GM21447 (cell line): ENCODE data around the gene CAPN9.

Experiments
- ATAC-seq: cut with Tn5 transposase; IDR thresholded peaks from one replicate; pipeline ENCODE4 v1.9.1; 2021; ENCODE audit not compliant: unreplicated experiment

Gene CAPN9

GRCh38 chr1:230768903-230769570 lies 21.8 kb downstream of the CAPN9 start:
- ATAC-seq: no peak

DNA sequence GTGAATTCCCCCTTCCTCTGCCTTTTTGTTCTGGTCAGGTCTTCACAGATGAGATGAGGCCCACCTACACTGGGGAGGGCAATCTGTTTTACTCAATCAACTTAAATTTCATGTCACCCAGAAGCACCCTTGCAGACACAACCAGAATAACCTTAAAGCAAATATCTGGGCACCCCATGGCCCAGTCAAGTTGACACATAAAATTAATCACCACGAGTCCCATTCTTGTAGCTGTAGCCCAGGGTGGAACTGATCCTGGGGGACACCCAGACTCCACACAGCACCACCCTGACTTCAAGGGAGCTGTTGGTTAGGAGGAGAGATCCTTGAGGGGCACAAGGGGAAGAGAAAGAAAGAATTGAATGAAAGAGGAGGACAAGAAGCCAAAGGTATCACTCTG lies 23.1 kb downstream of the CAPN9 start:
- no peak for ATAC-seq

DNA sequence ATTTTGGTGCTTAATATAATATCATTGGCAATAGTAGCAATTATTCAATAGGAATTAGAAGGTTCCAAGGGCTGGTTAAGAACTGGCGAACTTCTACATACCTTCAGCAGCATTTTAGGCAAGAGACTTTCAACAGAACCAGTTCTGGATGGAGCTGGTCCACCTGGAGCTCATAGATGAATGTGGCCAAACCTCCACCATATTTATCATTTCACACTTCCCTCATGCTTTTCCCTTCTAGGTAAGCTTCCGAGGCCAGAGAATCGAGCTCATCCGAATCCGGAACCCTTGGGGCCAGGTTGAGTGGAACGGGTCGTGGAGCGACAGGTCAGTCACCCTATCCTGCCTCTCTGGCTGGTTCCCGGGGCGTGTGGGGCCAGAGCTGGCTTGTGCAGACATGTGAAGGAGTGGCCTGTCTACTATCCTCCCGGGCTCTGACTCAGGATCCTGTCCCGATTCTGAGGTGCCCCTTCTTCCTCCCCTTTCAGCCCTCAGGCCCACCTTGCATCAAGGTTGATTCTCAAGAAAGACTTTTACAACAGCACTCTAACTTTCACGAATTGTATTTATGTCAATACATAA lies 24.7 kb downstream of the CAPN9 start:
- no peak for ATAC-seq

DNA sequence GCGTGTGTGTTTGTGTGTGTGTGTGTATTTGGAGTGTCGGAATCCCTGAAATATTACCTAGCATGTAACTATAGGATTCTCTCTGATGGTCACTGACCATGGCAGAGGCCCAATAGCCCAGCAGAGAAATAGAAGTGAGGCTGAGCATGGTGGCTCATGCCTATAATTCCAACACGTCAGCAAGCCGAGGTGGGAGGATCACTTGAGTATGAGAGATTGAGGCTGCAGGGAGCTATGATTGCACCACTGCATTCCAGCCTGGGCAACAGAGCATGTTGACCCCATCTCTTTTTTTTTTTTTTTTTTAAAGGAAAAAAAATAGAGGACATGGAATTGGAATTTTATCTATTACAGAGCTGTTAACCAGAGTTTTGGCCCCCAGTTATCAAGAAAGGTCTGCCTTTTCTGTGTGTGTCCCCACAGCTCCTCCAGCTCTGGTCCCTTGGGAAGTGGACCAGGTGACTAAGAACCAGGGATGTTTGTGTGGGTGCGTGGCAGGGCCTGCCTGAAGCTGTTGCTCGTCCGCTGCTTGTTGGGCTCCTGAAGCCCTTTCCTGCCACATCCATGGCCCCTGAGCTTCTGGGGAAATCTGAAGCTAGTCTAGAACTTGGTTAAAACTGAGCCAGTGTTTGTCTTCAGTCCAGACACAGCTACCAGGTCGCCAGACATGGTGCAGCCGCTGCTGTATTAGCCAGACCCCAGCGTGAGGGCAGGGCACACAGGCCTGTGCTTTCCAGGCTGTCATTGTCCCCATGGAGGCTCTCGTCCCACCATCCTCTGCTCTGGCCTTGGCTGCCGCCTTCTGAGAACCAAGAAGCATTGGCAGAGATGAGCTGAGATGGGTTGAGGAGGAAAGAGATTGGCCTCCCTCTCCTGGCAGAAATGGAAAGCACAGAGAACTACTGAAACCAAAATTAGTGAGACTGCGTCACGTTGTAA lies 25.5 kb downstream of the CAPN9 start:
- no peak for ATAC-seq

DNA sequence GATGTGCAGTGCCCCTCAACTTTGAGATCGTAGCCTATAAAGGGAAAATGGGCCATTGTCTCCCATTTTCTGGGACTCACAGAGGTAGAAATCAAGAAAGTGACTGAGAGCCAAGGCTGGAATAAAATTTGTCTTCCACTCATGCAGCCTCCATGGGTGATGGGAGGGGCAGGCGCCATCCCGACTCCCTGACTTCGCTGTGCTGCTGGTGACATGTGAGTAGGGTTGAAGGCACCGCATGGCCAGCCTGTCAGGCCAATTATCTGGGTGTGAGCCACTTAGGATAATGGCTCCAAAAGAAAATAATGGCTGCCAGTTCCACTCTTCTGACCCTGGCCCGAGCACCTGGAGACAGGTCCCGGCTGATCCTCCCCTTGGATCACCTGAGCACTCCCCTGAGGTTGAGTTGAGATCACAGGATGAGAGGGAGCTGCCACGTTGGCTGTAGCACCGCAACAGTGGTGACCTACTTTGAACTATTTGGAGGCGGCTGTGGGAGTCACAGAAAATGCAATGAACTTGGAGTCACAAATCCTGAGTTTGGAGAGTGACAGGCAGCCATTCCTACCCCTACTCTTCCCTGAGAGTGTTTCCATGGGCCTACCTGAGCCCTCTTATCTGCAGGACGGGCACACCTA lies 26.3 kb downstream of the CAPN9 start:
- no peak for ATAC-seq

- ATAC-seq: no peak
These were observed 31.9 kb downstream of the CAPN9 start for GRCh38 chr1:230778916-230779590.

DNA sequence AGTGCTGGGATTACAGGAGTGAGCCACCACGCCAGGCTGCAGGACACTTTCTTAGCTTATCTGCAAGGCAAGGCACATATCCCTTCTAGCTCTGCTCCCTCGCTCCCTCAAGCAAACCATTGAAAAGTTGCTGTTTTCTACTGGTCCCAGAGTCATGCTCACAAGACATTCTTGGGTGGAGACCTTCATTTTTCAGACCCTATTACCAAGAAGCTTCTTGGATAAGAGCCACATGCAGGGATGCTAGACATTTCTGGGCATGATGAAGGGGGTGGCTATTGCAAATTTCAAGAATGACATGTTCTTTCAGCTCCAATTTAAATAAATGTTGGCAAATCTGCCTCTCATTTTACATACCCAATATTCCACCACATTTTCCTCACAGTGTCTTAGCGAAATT lies 33.9 kb downstream of the CAPN9 start:
- no peak for ATAC-seq

- ATAC-seq: peak; percentile 69
These were observed 34.4 kb downstream of the CAPN9 start for GRCh38 chr1:230781594-230781993.

DNA sequence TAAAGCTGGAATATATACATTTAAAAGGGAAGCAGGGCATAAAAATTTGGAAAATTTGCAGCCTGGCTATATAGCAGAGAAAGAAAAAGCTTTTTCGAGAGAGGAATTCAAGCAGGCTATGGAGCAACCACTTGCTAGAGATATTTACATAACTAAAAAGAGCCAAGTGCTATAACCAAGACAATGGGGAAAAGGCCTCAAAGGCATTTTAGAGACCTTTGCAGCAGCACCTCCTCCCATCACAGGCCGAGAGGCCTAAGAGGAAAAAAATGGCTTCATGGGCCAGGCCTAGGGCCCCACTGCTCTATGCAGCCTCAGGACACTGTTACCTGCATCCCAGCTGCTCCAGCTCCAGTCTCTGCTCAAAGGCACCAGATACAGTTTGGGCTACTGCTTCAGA lies 37.0 kb downstream of the CAPN9 start:
- no peak for ATAC-seq

GRCh38 chr1:230785636-230786384 lies 38.6 kb downstream of the CAPN9 start:
- ATAC-seq: no peak

DNA sequence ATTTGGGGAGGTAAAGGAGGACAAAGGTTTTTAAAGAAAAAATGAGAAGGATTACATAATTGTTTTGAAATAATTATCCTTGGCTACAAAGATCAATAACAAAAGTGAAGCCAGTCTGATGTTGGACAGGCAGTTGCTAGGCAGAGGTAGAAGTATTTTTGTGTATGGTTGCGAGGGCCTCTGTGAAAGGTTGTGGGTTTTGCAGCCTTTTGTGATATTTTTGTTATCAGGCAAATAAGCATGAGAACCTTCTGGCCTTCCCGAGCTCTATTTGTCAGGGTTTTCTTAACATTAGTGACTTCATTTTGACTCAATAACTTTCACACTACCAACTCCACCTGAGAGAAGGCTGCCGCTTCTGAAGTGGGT lies 39.2 kb downstream of the CAPN9 start:
- ATAC-seq: no peak

GRCh38 chr1:230787471-230787870 lies 40.3 kb downstream of the CAPN9 start:
- no peak for ATAC-seq

GRCh38 chr1:230788561-230789275 lies 41.5 kb downstream of the CAPN9 start:
- no peak for ATAC-seq

GRCh38 chr1:230790026-230790425 lies 42.8 kb downstream of the CAPN9 start:
- ATAC-seq: no peak

- no peak for ATAC-seq
These were observed 44.9 kb downstream of the CAPN9 start for GRCh38 chr1:230791986-230792564.

DNA sequence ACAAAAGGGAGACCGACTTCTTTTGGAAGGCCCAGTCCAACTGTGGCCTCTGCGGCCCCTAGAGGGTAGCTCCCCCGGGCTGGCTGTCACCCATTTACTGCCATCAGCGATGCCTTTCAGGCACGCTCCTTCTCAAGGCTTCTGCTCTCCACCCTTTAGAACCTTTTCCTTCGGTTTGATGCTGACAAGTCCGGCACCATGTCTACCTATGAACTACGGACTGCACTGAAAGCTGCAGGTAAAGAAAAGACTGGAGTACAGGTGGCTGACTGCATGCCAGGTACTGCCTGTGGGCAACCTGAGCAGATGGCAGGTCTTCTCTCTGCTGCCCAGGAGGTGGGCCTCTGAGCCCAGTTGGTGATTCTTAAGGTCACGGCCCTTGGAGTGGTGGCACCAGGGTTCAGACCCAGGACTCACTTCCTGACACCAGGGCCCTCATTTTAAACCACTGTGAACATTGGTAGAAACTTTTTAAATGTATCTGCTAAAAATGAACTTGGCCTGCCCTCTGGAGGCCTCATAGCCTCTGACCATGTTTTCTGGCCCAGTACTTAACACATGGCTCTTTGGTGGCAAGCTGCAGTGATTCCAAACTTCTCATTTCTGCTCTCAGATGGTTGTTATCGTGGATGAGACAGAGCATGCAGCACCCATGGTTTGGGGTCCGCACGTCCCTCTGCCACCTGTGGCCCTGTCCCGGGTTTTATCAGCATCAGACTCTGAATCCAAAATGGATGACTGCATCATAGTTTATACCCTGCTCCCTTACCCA lies 45.7 kb downstream of the CAPN9 start:
- no peak for ATAC-seq

- ATAC-seq: no peak
These were observed 46.2 kb downstream of the CAPN9 start for GRCh38 chr1:230793463-230793745.

DNA sequence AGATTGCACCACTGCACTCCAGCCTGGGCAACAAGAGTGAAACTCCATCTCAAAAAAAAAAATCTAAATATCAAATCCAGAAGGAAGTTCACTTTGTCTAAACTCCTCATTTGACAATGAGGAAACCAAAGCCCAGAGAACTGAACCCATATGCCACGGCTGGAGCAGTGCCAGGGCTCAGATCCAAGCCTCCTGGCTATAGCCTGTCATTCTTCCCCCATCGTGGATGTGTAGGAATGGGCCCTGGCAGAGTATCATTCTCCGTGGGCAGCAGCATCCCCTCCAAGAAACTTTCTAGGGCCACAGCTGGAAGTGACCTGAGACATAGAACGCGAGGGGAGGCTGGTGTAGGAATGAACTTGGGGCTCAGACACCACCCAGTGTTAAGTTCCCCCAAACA lies 47.2 kb downstream of the CAPN9 start:
- no peak for ATAC-seq
